NT2/D1 (cell line): ENCODE data around the gene CCDC88A.

ENCODE experiments used
- SUZ12 ChIP-seq: IDR thresholded peaks from 2 replicates; pipeline ENCODE4 v1.6.1; 2011; ENCODE audit not compliant: insufficient read length, insufficient read depth; ENCODE audit errors: extremely low read depth
- YY1 ChIP-seq: IDR thresholded peaks from 2 replicates; pipeline ENCODE4 v1.6.1; 2011; ENCODE audit not compliant: insufficient read length, insufficient read depth
- ZNF274 ChIP-seq: IDR thresholded peaks from 2 replicates; pipeline ENCODE4 v1.6.1; 2011; ENCODE audit warnings: mild to moderate bottlenecking, low read depth, low read length

DNA sequence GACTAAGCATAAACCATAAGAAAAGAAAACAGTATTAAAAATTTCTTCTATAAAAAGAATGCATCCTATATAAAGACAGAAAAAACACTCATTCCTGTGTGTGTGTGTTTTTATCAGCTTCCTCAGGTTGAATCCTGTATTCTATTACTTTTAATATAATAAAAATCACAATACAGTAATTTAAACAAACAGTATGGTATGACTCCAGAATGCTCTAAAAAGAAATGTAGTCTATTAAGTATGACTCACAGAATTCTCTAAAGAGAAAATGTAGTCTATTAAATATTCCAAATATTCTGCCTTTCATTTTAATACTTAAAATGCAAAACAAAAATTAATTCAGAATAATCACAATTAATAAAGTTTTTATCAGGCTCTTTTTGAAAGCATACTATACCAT lies 19.8 kb downstream of the CCDC88A start:
- TF ChIP-seq YY1 (no peak), SUZ12 (no peak), ZNF274 (no peak)
